ENCODE measurements around the gene COQ7. TPM values are rescaled to one million over a fixed set of nuclear protein-coding genes. Genes with fewer than 3 reads are reported as not detected.

The COQ7 gene
- total RNA-seq, 1 donor from 2014 or later = 15.5 TPM

DNA sequence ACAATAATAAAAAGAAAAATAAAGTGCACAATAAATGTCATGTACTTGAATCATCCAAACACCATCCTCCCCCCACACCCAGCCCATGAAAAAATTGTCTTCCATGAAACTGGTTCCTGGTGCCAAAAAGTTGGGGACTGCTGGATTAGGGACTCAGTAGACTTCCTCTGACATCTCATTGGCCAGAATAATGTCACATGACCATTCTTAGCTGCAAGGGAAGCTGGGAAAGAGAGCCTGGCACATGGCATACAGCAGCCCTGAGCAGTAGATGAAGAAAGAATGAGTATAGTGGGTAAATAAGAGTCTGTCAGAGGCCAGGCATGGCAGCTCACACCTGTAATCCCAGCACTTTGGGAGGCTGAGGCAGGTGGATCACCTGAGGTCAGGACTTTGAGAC lies 58.9 kb downstream of the COQ7 start:
- DNase-seq (ENCODE audit: low read depth) = no peak
- no peaks in the 10 kb centered on the region for H3K36me3 ChIP-seq (ENCODE audit: control insufficient read depth, insufficient read depth, low read length)
- no peak for FAIRE-seq
- TF ChIP-seq, protein P1, sequence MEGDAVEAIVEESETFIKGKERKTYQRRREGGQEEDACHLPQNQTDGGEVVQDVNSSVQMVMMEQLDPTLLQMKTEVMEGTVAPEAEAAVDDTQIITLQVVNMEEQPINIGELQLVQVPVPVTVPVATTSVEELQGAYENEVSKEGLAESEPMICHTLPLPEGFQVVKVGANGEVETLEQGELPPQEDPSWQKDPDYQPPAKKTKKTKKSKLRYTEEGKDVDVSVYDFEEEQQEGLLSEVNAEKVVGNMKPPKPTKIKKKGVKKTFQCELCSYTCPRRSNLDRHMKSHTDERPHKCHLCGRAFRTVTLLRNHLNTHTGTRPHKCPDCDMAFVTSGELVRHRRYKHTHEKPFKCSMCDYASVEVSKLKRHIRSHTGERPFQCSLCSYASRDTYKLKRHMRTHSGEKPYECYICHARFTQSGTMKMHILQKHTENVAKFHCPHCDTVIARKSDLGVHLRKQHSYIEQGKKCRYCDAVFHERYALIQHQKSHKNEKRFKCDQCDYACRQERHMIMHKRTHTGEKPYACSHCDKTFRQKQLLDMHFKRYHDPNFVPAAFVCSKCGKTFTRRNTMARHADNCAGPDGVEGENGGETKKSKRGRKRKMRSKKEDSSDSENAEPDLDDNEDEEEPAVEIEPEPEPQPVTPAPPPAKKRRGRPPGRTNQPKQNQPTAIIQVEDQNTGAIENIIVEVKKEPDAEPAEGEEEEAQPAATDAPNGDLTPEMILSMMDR (IDR thresholded peaks at IDR 0.05; ENCODE audit: insufficient read depth, low read length, severe bottlenecking) = no peak
- no peaks in the 10 kb centered on the region for H3K27me3 ChIP-seq (ENCODE audit: control insufficient read depth, insufficient read depth, low read length)
- H3K4me3 ChIP-seq (ENCODE audit: low read depth, low read length) = no peak overlapping the region

DNA sequence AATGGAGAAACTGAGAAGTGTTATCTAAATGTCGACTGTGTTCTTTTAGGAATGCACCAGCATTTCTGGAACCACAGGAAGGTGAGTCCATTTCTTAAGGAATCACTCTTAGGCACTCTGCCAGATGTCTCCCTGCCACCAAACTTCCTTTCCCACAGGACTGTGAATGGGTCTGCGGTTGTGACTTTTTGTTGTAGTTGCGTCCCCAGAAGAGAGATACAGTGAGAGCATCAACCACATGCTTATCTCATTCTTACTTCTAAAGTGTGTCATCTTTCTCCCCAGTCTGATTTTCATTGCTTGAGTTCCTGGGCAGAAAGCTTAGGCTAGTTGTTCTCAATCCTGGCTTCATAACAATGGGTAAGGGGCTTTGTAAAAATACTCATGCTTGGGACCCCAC lies 59.8 kb downstream of the COQ7 start:
- Histone ChIP-seq H3K36me3 (ENCODE audit: control insufficient read depth, insufficient read depth, low read length) (no peaks in the 10 kb centered on the region), H3K27me3 (ENCODE audit: control insufficient read depth, insufficient read depth, low read length) (no peaks in the 10 kb centered on the region), H3K4me3 (ENCODE audit: low read depth, low read length) (no peak overlapping the region)
- DNase-seq (ENCODE audit: low read depth) (no peak), FAIRE-seq (no peak)
- TF ChIP-seq, protein P1 (IDR thresholded peaks at IDR 0.05; ENCODE audit: insufficient read depth, low read length, severe bottlenecking) = no peak

DNA sequence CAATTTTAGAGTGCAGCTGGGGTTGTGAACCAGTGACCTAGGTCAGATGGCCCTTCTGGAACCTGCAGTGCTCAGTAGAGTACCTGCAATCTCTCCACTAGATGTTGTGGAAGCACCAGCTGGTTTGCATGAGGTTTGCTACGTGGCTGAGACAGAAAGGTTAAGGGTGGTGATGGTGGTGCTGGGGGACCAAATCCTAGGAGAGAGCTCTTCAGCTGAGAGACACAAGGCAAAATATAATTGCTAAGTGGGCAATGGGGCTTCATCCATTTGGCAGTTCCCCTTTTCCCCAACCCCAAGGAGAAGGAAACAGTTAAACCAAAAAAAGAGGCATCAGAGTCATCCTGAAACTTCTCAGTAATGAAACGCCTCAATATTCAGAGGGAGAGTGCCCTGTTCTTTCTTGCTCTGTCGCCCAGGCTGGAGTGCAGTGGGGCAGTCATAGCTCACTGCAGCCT lies 60.3 kb downstream of the COQ7 start:
- DNase-seq (ENCODE audit: low read depth) = no peak
- no peak for FAIRE-seq
- H3K4me3 ChIP-seq (ENCODE audit: low read depth, low read length) = no peak overlapping the region
- H3K27me3 ChIP-seq (ENCODE audit: control insufficient read depth, insufficient read depth, low read length) = no peaks in the 10 kb centered on the region
- TF ChIP-seq, protein P1 (IDR thresholded peaks at IDR 0.05; ENCODE audit: insufficient read depth, low read length, severe bottlenecking) = no peak
- no peaks in the 10 kb centered on the region for H3K36me3 ChIP-seq (ENCODE audit: control insufficient read depth, insufficient read depth, low read length)

- FAIRE-seq (no peak), DNase-seq (ENCODE audit: low read depth) (no peak)
- H3K4me3 ChIP-seq (ENCODE audit: low read depth, low read length) = no peak overlapping the region
- no peaks in the 10 kb centered on the region for H3K27me3 ChIP-seq (ENCODE audit: control insufficient read depth, insufficient read depth, low read length)
- TF ChIP-seq, protein P1 (IDR thresholded peaks at IDR 0.05; ENCODE audit: insufficient read depth, low read length, severe bottlenecking) = no peak
- no peaks in the 10 kb centered on the region for H3K36me3 ChIP-seq (ENCODE audit: control insufficient read depth, insufficient read depth, low read length)
Measured at GRCh38 chr16:19128454-19129200, 61.2 kb downstream of the COQ7 start.

Other genes with a start within 250 kb of the COQ7 start
- 67.1 and 68.9 TPM in 2 replicates for gene SMG1, start 141.2 kb upstream of the COQ7 start, total RNA-seq
- 3.1 and 5.0 TPM in 2 replicates for gene TMC7, start 83.7 kb upstream of the COQ7 start, total RNA-seq
- 16.8 and 18.7 TPM in 2 replicates for gene ITPRIPL2, start 46.4 kb downstream of the COQ7 start, total RNA-seq
- gene SYT17, start 100.6 kb downstream of the COQ7 start, total RNA-seq = 1.1 and 1.3 TPM in 2 replicates
- gene CLEC19A, start 218.1 kb downstream of the COQ7 start, total RNA-seq = not detected in 2 replicates